ENCODE measurements around the gene TTC34. TPM values are rescaled to one million over a fixed set of nuclear protein-coding genes. Genes with fewer than 3 reads are reported as not detected.

TTC34 gene
- total RNA-seq, 1 experiment from 2014 or later, result 0.79 TPM

DNA sequence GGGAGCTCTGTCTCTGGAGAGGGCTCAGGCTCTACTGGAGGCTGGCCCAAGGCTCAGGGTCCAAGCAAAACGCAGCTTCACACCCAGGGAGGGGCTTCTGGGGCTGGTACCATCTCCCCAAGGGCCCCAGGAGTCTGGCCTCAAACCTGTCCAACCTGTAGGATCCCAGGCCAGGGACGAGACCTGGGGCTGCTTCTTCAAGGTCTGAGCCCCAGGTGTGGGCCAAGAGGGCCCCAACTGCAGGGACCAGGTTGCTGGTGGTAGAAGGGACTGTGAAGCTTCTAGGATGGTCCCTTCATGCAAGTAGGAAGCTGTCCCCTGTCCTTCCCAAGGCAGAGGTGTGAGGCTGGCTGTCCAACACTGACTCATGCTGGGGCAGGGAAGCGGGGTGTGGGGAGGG is 160.9 kb downstream of the TTC34 start:
- no peaks in the 10 kb centered on the region for H3K36me3 ChIP-seq (ENCODE audit: control insufficient read depth, insufficient read depth, low read length)
- peaks cover 14% of the 10 kb centered on the region for H3K9me3 ChIP-seq
- TF ChIP-seq, protein P1, sequence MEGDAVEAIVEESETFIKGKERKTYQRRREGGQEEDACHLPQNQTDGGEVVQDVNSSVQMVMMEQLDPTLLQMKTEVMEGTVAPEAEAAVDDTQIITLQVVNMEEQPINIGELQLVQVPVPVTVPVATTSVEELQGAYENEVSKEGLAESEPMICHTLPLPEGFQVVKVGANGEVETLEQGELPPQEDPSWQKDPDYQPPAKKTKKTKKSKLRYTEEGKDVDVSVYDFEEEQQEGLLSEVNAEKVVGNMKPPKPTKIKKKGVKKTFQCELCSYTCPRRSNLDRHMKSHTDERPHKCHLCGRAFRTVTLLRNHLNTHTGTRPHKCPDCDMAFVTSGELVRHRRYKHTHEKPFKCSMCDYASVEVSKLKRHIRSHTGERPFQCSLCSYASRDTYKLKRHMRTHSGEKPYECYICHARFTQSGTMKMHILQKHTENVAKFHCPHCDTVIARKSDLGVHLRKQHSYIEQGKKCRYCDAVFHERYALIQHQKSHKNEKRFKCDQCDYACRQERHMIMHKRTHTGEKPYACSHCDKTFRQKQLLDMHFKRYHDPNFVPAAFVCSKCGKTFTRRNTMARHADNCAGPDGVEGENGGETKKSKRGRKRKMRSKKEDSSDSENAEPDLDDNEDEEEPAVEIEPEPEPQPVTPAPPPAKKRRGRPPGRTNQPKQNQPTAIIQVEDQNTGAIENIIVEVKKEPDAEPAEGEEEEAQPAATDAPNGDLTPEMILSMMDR (IDR thresholded peaks at IDR 0.05; ENCODE audit: insufficient read depth in 1 of 2, low read depth in 1 of 2, low read length in 1 of 2, severe bottlenecking in 1 of 2, unreplicated experiment in 1 of 2), result no peak
- no peaks in the 10 kb centered on the region for H3K36me3 Mint-ChIP-seq (ENCODE audit: insufficient read depth, unreplicated experiment)
- no peak overlapping the region for H3K4me3 ChIP-seq (ENCODE audit: low read depth, low read length)
- H3K4me3 Mint-ChIP-seq (ENCODE audit: unreplicated experiment), result no peak overlapping the region
- no peaks in the 10 kb centered on the region for H3K27me3 ChIP-seq (replicated peaks; ENCODE audit: control insufficient read depth, insufficient read depth, low read length)
- BruUV-seq (replicated peaks), result no TSS peak
- H3K4me1 ChIP-seq, result no peaks in the 10 kb centered on the region
- intact Hi-C loops (cut with micrococcal nuclease; ENCODE audit: unreplicated experiment), result no loop called here
- no peak for DNase-seq
- no peaks in the 10 kb centered on the region for H3K4me1 Mint-ChIP-seq (ENCODE audit: low read depth, unreplicated experiment)
- peaks cover 8% of the 10 kb centered on the region for H3K9me3 Mint-ChIP-seq (ENCODE audit: unreplicated experiment)
- H3K27me3 Mint-ChIP-seq (ENCODE audit: insufficient read depth, unreplicated experiment), result no peaks in the 10 kb centered on the region
- ChIA-PET POLR2A (no interaction called here), CTCF (no interaction called here)
- no peak overlapping the region for H3K27ac Mint-ChIP-seq (ENCODE audit: unreplicated experiment)

DNA sequence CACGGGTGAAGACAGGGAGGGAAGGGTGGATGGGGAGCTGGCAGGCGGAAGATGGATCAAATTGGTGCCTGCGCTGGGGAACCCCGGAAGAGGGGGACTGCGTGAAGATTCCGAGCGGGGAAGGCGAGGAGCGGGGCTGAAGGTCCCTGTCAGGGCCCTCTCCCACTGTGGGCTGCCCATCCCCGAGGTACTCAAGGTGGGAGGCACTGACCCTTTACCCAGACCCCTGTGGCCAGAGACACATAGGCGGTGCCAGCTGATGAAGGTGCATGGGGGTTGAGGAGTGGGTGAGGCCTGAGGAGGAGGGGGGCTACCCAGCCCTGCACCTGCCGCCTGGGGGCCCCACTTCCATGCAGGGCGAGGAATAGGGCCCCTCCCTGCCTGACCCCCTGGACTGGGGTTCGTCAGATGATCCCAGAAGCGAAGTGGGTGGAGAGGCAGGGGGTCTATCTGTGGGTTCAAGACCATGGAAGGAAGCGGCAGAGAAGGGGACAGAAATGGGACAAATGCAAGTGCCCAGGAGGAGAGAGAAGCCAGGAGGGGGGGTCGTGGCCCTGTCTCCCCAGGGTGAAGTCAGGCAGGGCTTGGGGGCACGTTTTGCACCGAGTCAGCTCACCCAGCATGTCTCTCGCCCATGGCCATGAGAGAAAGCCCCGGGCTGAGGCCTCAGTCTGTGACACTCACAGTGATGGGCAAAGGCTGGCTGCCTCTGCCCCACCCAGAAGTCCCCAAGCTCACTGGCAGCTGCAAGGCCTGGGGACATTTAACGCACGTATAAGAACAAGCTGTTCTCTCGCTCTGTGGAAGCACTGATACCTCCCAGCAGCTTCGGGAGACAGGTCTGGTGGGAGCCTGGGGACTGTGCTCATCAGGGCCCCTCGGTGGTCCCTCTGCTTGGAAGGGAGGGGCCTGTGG is 161.6 kb downstream of the TTC34 start:
- Mint-ChIP-seq H3K4me1 (ENCODE audit: low read depth, unreplicated experiment) (no peaks in the 10 kb centered on the region), H3K9me3 (ENCODE audit: unreplicated experiment) (peaks cover 8% of the 10 kb centered on the region), H3K4me3 (ENCODE audit: unreplicated experiment) (no peak overlapping the region), H3K27me3 (ENCODE audit: insufficient read depth, unreplicated experiment) (no peaks in the 10 kb centered on the region), H3K27ac (ENCODE audit: unreplicated experiment) (no peak overlapping the region), H3K36me3 (ENCODE audit: insufficient read depth, unreplicated experiment) (no peaks in the 10 kb centered on the region)
- intact Hi-C loops (cut with micrococcal nuclease; ENCODE audit: unreplicated experiment), result no loop called here
- Histone ChIP-seq H3K27me3 (replicated peaks; ENCODE audit: control insufficient read depth, insufficient read depth, low read length) (no peaks in the 10 kb centered on the region), H3K4me3 (ENCODE audit: low read depth, low read length) (no peak overlapping the region), H3K36me3 (ENCODE audit: control insufficient read depth, insufficient read depth, low read length) (no peaks in the 10 kb centered on the region), H3K4me1 (no peaks in the 10 kb centered on the region), H3K9me3 (peaks cover 14% of the 10 kb centered on the region)
- TF ChIP-seq, protein P1 (IDR thresholded peaks at IDR 0.05; ENCODE audit: insufficient read depth in 1 of 2, low read depth in 1 of 2, low read length in 1 of 2, severe bottlenecking in 1 of 2, unreplicated experiment in 1 of 2), result no peak
- POLR2A ChIA-PET, result no interaction called here
- CTCF ChIA-PET, result no interaction called here
- no TSS peak for BruUV-seq (replicated peaks)
- no peak for DNase-seq

GRCh38 chr1:2639203-2639602 is 162.3 kb downstream of the TTC34 start:
- Histone ChIP-seq H3K36me3 (ENCODE audit: control insufficient read depth, insufficient read depth, low read length) (no peaks in the 10 kb centered on the region), H3K4me3 (ENCODE audit: low read depth, low read length) (no peak overlapping the region), H3K4me1 (no peaks in the 10 kb centered on the region), H3K27me3 (replicated peaks; ENCODE audit: control insufficient read depth, insufficient read depth, low read length) (no peaks in the 10 kb centered on the region), H3K9me3 (peaks cover 14% of the 10 kb centered on the region)
- H3K4me3 Mint-ChIP-seq (ENCODE audit: unreplicated experiment), result no peak overlapping the region
- no peak overlapping the region for H3K27ac Mint-ChIP-seq (ENCODE audit: unreplicated experiment)
- intact Hi-C loops (cut with micrococcal nuclease; ENCODE audit: unreplicated experiment), result no loop called here
- H3K36me3 Mint-ChIP-seq (ENCODE audit: insufficient read depth, unreplicated experiment), result no peaks in the 10 kb centered on the region
- H3K4me1 Mint-ChIP-seq (ENCODE audit: low read depth, unreplicated experiment), result no peaks in the 10 kb centered on the region
- TF ChIP-seq, protein P1 (IDR thresholded peaks at IDR 0.05; ENCODE audit: insufficient read depth in 1 of 2, low read depth in 1 of 2, low read length in 1 of 2, severe bottlenecking in 1 of 2, unreplicated experiment in 1 of 2), result no peak
- ChIA-PET CTCF (no interaction called here), POLR2A (no interaction called here)
- no peaks in the 10 kb centered on the region for H3K27me3 Mint-ChIP-seq (ENCODE audit: insufficient read depth, unreplicated experiment)
- no peak for DNase-seq
- H3K9me3 Mint-ChIP-seq (ENCODE audit: unreplicated experiment), result peaks cover 8% of the 10 kb centered on the region
- no TSS peak for BruUV-seq (replicated peaks)
